Head of caudate nucleus (tissue), 42 donors: ENCODE data around the gene C1orf159.
A peak's percentile ranks its signal among the peaks of the same experiment; 100 is the strongest.
"Not testable (repeated sequence)": the region's sequence is repeated elsewhere in the genome, so short reads cannot be mapped to it uniquely, and the experiment has no call there.

Source experiments
- DNase-seq, 42 donors: peaks; one replicate each; pipeline versions ENCODE4 v3.0.0 to v3.0.0-alpha.2; 2020 to 2021; ENCODE audit warnings: mixed read lengths in 7 of 42
- intact Hi-C: fragments of 100-400 bp; cut with DNase I; formaldehyde crosslinking; loops from one replicate; pipeline ENCODE4 v1.15.0; 2022

C1orf159 gene

GRCh38 chr1:1152431-1152830 is 36.5 kb upstream of the C1orf159 start:
- intact Hi-C loops, DNase-seq: not testable (repeated sequence)

GRCh38 chr1:1151306-1151705 is 35.4 kb upstream of the C1orf159 start:
- DNase-seq: no peak
- intact Hi-C loops: no loop called here

GRCh38 chr1:1150100-1150499 is 34.2 kb upstream of the C1orf159 start:
- DNase-seq: no peak
- intact Hi-C loops: no loop called here

GRCh38 chr1:1149416-1149815 is 33.5 kb upstream of the C1orf159 start:
- no peak for DNase-seq
- intact Hi-C loops: no loop called here

GRCh38 chr1:1148569-1148968 is 32.7 kb upstream of the C1orf159 start:
- intact Hi-C loops: no loop called here
- no peak for DNase-seq

GRCh38 chr1:1148061-1148460 is 32.2 kb upstream of the C1orf159 start:
- intact Hi-C loops: no loop called here
- no peak for DNase-seq

GRCh38 chr1:1146596-1146995 is 30.7 kb upstream of the C1orf159 start:
- intact Hi-C loops: no loop called here
- no peak for DNase-seq

GRCh38 chr1:1146026-1146425 is 30.1 kb upstream of the C1orf159 start:
- intact Hi-C loops: no loop called here
- no peak for DNase-seq

GRCh38 chr1:1145547-1145914 is 29.6 kb upstream of the C1orf159 start:
- intact Hi-C loops: no loop called here
- DNase-seq: no peak

- intact Hi-C loops: no loop called here
- DNase-seq: no peak
Observed at GRCh38 chr1:1144843-1145546, 29.1 kb upstream of the C1orf159 start.

- intact Hi-C loops: no loop called here
- DNase-seq: no peak
Observed at GRCh38 chr1:1144122-1144842, 28.4 kb upstream of the C1orf159 start.

GRCh38 chr1:1143636-1144035 is 27.7 kb upstream of the C1orf159 start:
- no peak for DNase-seq
- intact Hi-C loops: no loop called here

GRCh38 chr1:1142844-1143243 is 27.0 kb upstream of the C1orf159 start:
- DNase-seq: no peak
- intact Hi-C loops: no loop called here

GRCh38 chr1:1142352-1142751 is 26.5 kb upstream of the C1orf159 start:
- intact Hi-C loops, DNase-seq: not testable (repeated sequence)

- DNase-seq: no peak
- intact Hi-C loops: no loop called here
Observed at GRCh38 chr1:1141911-1142250, 26.0 kb upstream of the C1orf159 start.

GRCh38 chr1:1141244-1141910 is 25.5 kb upstream of the C1orf159 start:
- no peak for DNase-seq
- intact Hi-C loops: no loop called here

- no peak for DNase-seq
- intact Hi-C loops: no loop called here
Observed at GRCh38 chr1:1140673-1141072, 24.8 kb upstream of the C1orf159 start.

- peak in 1 of 42 donors; percentile 28 for DNase-seq
- intact Hi-C loops: no loop called here
Observed at GRCh38 chr1:1137256-1138045, 21.6 kb upstream of the C1orf159 start.

- DNase-seq: no peak
- intact Hi-C loops: no loop called here
Observed at GRCh38 chr1:1136547-1137230, 20.8 kb upstream of the C1orf159 start.
